K562 (cell line): Measurements from ENCODE around the gene GEMIN7. TPM values are rescaled to one million over a fixed set of nuclear protein-coding genes. Genes with fewer than 3 reads are reported as not detected.

Experiments used
- ARID3B ChIP-seq: fragments of 250-450 bp; sonication (Bioruptor Pico); IDR thresholded peaks from 2 replicates; pipeline ENCODE4 v1.4.0; 2020; ENCODE audit warnings: borderline replicate concordance
- CBX1 ChIP-seq: sonication (generic); IDR thresholded peaks from 2 replicates; pipeline ENCODE4 v1.6.1; 2016; ENCODE audit warnings: antibody characterized with exemption, low read depth, mild to moderate bottlenecking
- EP300 ChIP-seq: IDR thresholded peaks from 2 replicates; pipeline ENCODE4 v1.6.1; 2012; ENCODE audit warnings: low read length, improper control_type of control experiment
- HMGN3 ChIP-seq: IDR thresholded peaks from 2 replicates; pipeline ENCODE4 v1.6.1; 2011; ENCODE audit warnings: borderline replicate concordance, low read depth, mild to moderate bottlenecking, mixed read lengths, low read length; ENCODE audit not compliant: insufficient read length; ENCODE audit errors: extremely low read depth
- ILF3 ChIP-seq: fragments of 450-650 bp; IDR thresholded peaks from 2 replicates; pipeline ENCODE4 v1.6.1; 2018; ENCODE audit warnings: antibody characterized with exemption, mild to moderate bottlenecking, moderate library complexity, borderline replicate concordance
- KLF6 ChIP-seq: fragments of 250-450 bp; sonication (Bioruptor Pico); IDR thresholded peaks from 2 replicates; pipeline ENCODE4 v1.4.0; 2020; ENCODE audit warnings: mild to moderate bottlenecking, moderate library complexity, borderline replicate concordance
- L3MBTL2 ChIP-seq: fragments of 450-650 bp; IDR thresholded peaks from 2 replicates; pipeline ENCODE4 v1.6.1; 2016; ENCODE audit warnings: mild to moderate bottlenecking, moderate library complexity
- LEF1 ChIP-seq: fragments of 450-650 bp; IDR thresholded peaks from 2 replicates; pipeline ENCODE4 v1.6.1; 2016; ENCODE audit warnings: mild to moderate bottlenecking
- MAFG ChIP-seq: fragments of 450-650 bp; conservative IDR thresholded peaks from 2 replicates; pipeline ENCODE4 v1.6.1; 2016; ENCODE audit warnings: missing genetic modification characterization, missing compliant biosample characterization
- MYNN ChIP-seq, 2 experiments: sonication (generic); formaldehyde crosslinking in 1 of 2; IDR thresholded peaks; 2 replicates each; pipeline versions ENCODE4 v1.5.0 to v1.6.1; 2016 to 2020; ENCODE audit warnings: antibody characterized with exemption in 1 of 2, missing genetic modification reagents in 1 of 2
- NCOA1 ChIP-seq: fragments of 450-650 bp; IDR thresholded peaks from 2 replicates; pipeline ENCODE4 v1.6.1; 2016; ENCODE audit warnings: low read depth
- NFE2 ChIP-seq: IDR thresholded peaks from 2 replicates; pipeline ENCODE4 v1.6.1; 2014; ENCODE audit warnings: antibody characterized with exemption, low read depth
- NR2C1 ChIP-seq, 2 experiments: fragments of 450-650 bp; IDR thresholded peaks; 2 replicates each; pipeline ENCODE4 v1.6.1; 2017; ENCODE audit warnings: mild to moderate bottlenecking in 2 of 2, antibody characterized with exemption in 1 of 2, inconsistent platforms in 1 of 2, missing compliant biosample characterization in 1 of 2, missing genetic modification characterization in 1 of 2
- PHF20 ChIP-seq: fragments of 450-650 bp; IDR thresholded peaks from 2 replicates; pipeline ENCODE4 v1.6.1; 2018; ENCODE audit not compliant: partially characterized antibody
- RAD51 ChIP-seq: fragments of 450-650 bp; IDR thresholded peaks from 2 replicates; pipeline ENCODE4 v1.7.1; 2016; ENCODE audit warnings: low read depth, mild to moderate bottlenecking, borderline replicate concordance
- RFX1 ChIP-seq: fragments of 450-650 bp; IDR thresholded peaks from 2 replicates; pipeline ENCODE4 v1.6.1; 2016; ENCODE audit warnings: mild to moderate bottlenecking, moderate library complexity
- SMAD2 ChIP-seq: fragments of 150-350 bp; IDR thresholded peaks from 2 replicates; pipeline ENCODE4 v1.6.1; 2014; ENCODE audit warnings: low read depth, mild to moderate bottlenecking, low read length
- SMAD4 ChIP-seq: fragments of 250-450 bp; sonication (Bioruptor Pico); conservative IDR thresholded peaks from 2 replicates; pipeline ENCODE4 v1.8.0; 2021; ENCODE audit warnings: inconsistent platforms, mild to moderate bottlenecking, moderate library complexity
- SMARCB1 ChIP-seq: IDR thresholded peaks from 2 replicates; pipeline ENCODE4 v1.6.1; 2011; ENCODE audit warnings: improper control_type of control experiment, low read depth; ENCODE audit not compliant: insufficient read length
- SMARCC2 ChIP-seq: fragments of 450-650 bp; IDR thresholded peaks from 2 replicates; pipeline ENCODE4 v1.6.1; 2017; ENCODE audit warnings: antibody characterized with exemption, moderate library complexity, mild to moderate bottlenecking, low read depth
- SREBF2 ChIP-seq: sonication (generic); formaldehyde crosslinking; IDR thresholded peaks from 2 replicates; pipeline ENCODE4 v1.4.0; 2020; ENCODE audit warnings: mild to moderate bottlenecking, missing genetic modification reagents
- TCF15 ChIP-seq: fragments of 250-450 bp; sonication (Bioruptor Pico); IDR thresholded peaks from 2 replicates; pipeline ENCODE4 v1.8.0; 2022; ENCODE audit warnings: moderate library complexity, mild to moderate bottlenecking, inconsistent platforms
- TGIF2 ChIP-seq: sonication (generic); formaldehyde crosslinking; IDR thresholded peaks from 2 replicates; pipeline ENCODE4 v1.8.1; 2022; ENCODE audit warnings: mild to moderate bottlenecking, missing genetic modification reagents, moderate library complexity
- TRIM24 ChIP-seq, 2 experiments: fragments of 450-650 bp; IDR thresholded peaks; 2 replicates each; pipeline ENCODE4 v1.6.1; 2016
- ZBED1 ChIP-seq: IDR thresholded peaks from 2 replicates; pipeline ENCODE4 v1.6.1; 2014
- ZNF707 ChIP-seq: fragments of 250-450 bp; sonication (Bioruptor Pico); conservative IDR thresholded peaks from 2 replicates; pipeline ENCODE4 v1.8.0; 2022; ENCODE audit warnings: inconsistent platforms, mild to moderate bottlenecking, moderate library complexity
- ZNF77 ChIP-seq: fragments of 250-450 bp; sonication (Bioruptor Pico); IDR thresholded peaks from 2 replicates; pipeline ENCODE4 v1.5.0; 2020
- ZZZ3 ChIP-seq: fragments of 450-650 bp; IDR thresholded peaks from 2 replicates; pipeline ENCODE4 v1.6.1; 2016; ENCODE audit warnings: antibody characterized with exemption, mild to moderate bottlenecking, moderate library complexity
- polyA plus RNA-seq, 8 experiments: library from polyadenylated mRNA; depleted of rRNA in 4 of 8; stranded (reverse) in 5 of 8; unstranded in 3 of 8; fragments of >200 nt; fragmentation: Nextera tagmentation in 2 of 8; fragmentation: Illumina TruSeq in 1 of 8; extraction: Ambion mirVana in 2 of 8; extraction: Trizol in 1 of 8; gene quantifications; 2 replicates each; pipeline versions ENCODE4 v1.2.1 to v1.2.3, GENCODE V29; 2011 to 2014; ENCODE audit warnings: inconsistent platforms in 1 of 8, missing spikeins in 1 of 8
- total RNA-seq, 7 experiments: library from RNA; depleted of rRNA in 6 of 7; stranded (reverse); fragments of >200 nt in 6 of 7; fragmentation: Illumina TruSeq in 2 of 7; extraction: Trizol in 2 of 7; gene quantifications; 2 replicates each; pipeline versions ENCODE4 v1.2.1 to v1.2.3, GENCODE V29; 2011 to 2021; ENCODE audit warnings: low replicate concordance in 1 of 7

The GEMIN7 gene
- total and polyA plus RNA-seq, 9 of the 15 experiments (the other 6 are each of a cell fraction or from before 2014, with no cell fraction given): 23.1 to 124 (median 54.9) TPM

GRCh38 chr19:45097776-45098520 is 18.9 kb downstream of the GEMIN7 start (continued):
- TF ChIP-seq ARID3B (CRISPR knock-in tag): no peak
- TF ChIP-seq CBX1: no peak
- no peak for TF ChIP-seq ZNF77 (CRISPR knock-in tag)
- no peak for TF ChIP-seq NR2C1 (IDR thresholded peaks at IDR 0.05)
- no peak for TF ChIP-seq NR2C1 (tag; IDR thresholded peaks at IDR 0.05)
- TF ChIP-seq SREBF2 (CRISPR knock-in tag): no peak
- TF ChIP-seq NCOA1: no peak
- TF ChIP-seq SMAD4 (CRISPR knock-in tag): peak; percentile 49
- no peak for TF ChIP-seq SMAD2
- no peak for TF ChIP-seq SMARCB1
- TF ChIP-seq NFE2: no peak
- peak; percentile 71 for TF ChIP-seq L3MBTL2
- no peak for TF ChIP-seq TGIF2
- TF ChIP-seq ZBED1: no peak
- no peak for TF ChIP-seq PHF20
- peak; percentile 61; the same call in 1 of the 2 replicates for TF ChIP-seq EP300
- no peak for TF ChIP-seq ZNF707 (CRISPR knock-in tag)
- TF ChIP-seq TCF15 (CRISPR knock-in tag): no peak
- no peak for TF ChIP-seq TRIM24 (IDR thresholded peaks at IDR 0.05)
- TF ChIP-seq RAD51: peak; percentile 72
- TF ChIP-seq ZZZ3: no peak
- no peak for TF ChIP-seq MAFG (tag)
- TF ChIP-seq HMGN3: no peak
- no peak for TF ChIP-seq RFX1
- TF ChIP-seq SMARCC2: no peak
- TF ChIP-seq KLF6 (CRISPR knock-in tag): no peak
- no peak for TF ChIP-seq ILF3
- TF ChIP-seq MYNN (IDR thresholded peaks at IDR 0.05): no peak; the same call in 1 of the 2 replicates
- TF ChIP-seq MYNN (CRISPR knock-in tag; IDR thresholded peaks at IDR 0.05): no peak
- 0 out of 2 replicates have a peak, but pooled peaks have one; percentile 35 for TF ChIP-seq LEF1
